NT2/D1 (cell line): ENCODE measurements around the gene PRKN.

Source experiments
- SUZ12 ChIP-seq: IDR thresholded peaks from 2 replicates; pipeline ENCODE4 v1.6.1; 2011; ENCODE audit not compliant: insufficient read length, insufficient read depth; ENCODE audit errors: extremely low read depth
- YY1 ChIP-seq: IDR thresholded peaks from 2 replicates; pipeline ENCODE4 v1.6.1; 2011; ENCODE audit not compliant: insufficient read length, insufficient read depth

DNA sequence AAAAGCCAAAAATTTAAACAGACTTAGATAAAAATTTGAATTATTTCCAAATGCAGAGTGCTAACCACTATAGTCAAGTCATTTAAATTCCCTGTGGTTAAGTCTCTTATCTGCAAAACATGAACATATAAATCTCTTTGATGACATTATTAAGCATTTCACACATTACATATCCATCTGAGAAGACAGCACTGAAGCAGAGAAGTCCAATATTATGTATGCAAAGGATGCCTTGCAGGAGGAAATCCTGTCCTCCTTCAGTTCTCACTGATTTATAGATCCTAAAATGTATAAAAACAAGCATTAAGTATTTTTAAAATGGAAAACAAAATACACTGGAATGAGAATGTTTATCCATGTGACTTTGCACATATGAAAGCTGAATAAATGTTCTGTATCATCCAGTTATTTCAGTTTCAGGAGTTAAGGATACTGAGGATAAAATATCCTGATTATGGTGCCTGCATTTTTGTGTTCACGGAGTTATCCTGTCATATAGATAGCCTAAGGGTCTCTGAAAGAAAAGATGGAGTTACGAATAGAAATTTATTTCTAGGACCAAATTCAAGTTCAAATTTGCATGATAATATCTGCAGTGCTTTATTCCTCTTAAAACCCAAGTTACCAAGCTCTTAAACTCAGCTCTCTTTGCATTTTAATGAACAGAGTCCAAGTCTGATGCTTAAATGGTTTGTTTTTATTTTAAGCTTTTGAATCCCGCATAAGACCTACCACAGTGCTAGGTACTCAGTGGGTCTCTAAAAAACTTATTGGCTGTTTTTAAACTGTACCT lies 145.4 kb downstream of the PRKN start:
- TF ChIP-seq YY1 (no peak), SUZ12 (no peak)
